Ishikawa (cell line): ENCODE data around the gene ARCN1.

Experiments
- EGR1 ChIP-seq: IDR thresholded peaks from 2 replicates; pipeline ENCODE4 v1.6.1; 2012
- EP300 ChIP-seq: IDR thresholded peaks from 2 replicates; pipeline ENCODE4 v1.6.1; 2012; ENCODE audit warnings: borderline replicate concordance
- FOXM1 ChIP-seq: IDR thresholded peaks from 2 replicates; pipeline ENCODE4 v1.6.1; 2012; ENCODE audit warnings: low read depth, borderline replicate concordance
- RAD21 ChIP-seq: IDR thresholded peaks from 2 replicates; pipeline ENCODE4 v1.6.1; 2012; ENCODE audit warnings: low read depth
- YY1 ChIP-seq: IDR thresholded peaks from 2 replicates; pipeline ENCODE4 v1.6.1; 2012; ENCODE audit warnings: low read depth
- TF ChIP-seq, protein P1 (sequence below): IDR thresholded peaks from 2 replicates; pipeline ENCODE4 v1.6.1; 2012
- TF ChIP-seq, protein P2 (sequence below): IDR thresholded peaks from 2 replicates; pipeline ENCODE4 v1.6.1; 2012

DNA sequence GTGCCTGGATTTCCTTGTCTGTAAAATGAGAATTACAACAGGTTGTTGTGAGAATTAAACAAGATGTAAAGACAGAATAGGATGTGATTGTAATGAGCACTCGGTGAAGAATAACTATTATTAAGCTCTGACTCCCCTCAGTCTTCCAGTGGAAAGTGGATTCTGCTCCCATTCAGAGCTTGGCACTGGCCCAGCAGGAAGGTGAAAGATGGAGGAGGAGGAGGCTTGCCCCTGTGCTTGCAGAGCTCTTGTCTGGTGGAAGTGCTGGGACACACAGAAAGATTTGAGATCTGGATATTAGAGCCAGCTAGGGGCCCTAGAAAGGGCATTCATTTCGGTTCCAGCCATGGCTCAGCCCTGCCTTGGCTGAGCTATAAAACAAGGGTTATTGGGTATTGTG, 63.4 kb downstream of the ARCN1 start:
- TF ChIP-seq FOXM1 (no peak), RAD21 (no peak), EP300 (no peak), YY1 (no peak), EGR1 (no peak)
- TF ChIP-seq, protein P1, sequence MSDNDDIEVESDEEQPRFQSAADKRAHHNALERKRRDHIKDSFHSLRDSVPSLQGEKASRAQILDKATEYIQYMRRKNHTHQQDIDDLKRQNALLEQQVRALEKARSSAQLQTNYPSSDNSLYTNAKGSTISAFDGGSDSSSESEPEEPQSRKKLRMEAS: no peak
- TF ChIP-seq, protein P2, sequence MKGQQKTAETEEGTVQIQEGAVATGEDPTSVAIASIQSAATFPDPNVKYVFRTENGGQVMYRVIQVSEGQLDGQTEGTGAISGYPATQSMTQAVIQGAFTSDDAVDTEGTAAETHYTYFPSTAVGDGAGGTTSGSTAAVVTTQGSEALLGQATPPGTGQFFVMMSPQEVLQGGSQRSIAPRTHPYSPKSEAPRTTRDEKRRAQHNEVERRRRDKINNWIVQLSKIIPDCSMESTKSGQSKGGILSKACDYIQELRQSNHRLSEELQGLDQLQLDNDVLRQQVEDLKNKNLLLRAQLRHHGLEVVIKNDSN: no peak
